Sigmoid colon (tissue), 7 donors: ENCODE results near the gene RBBP7. TPM values are rescaled to one million over a fixed set of nuclear protein-coding genes. Genes with fewer than 3 reads are reported as not detected.
A peak's percentile ranks its signal among the peaks of the same experiment; 100 is the strongest.

ENCODE experiments used
- DNase-seq: peaks from one replicate; pipeline ENCODE4 v3.0.0-alpha.2; 2019
- H3K27ac ChIP-seq, 4 donors: fragments of 200-600 bp; sonication (generic); one replicate each; pipeline ENCODE4 v1.5.1; 2016 to 2019; ENCODE audit warnings: mild to moderate bottlenecking in 1 of 4
- H3K27me3 ChIP-seq, 3 donors: fragments of 200-600 bp; sonication (generic); one replicate each; pipeline ENCODE4 v1.5.1; 2019; ENCODE audit warnings: mild to moderate bottlenecking in 1 of 3
- H3K36me3 ChIP-seq, 4 donors: fragments of 200-600 bp; sonication (generic); one replicate each; pipeline ENCODE4 v1.5.1; 2016 to 2019
- H3K4me1 ChIP-seq, 4 donors: fragments of 200-600 bp; sonication (generic); one replicate each; pipeline ENCODE4 v1.5.1; 2017 to 2019
- H3K4me3 ChIP-seq, 4 donors: fragments of 200-600 bp; sonication (generic); one replicate each; pipeline ENCODE4 v1.5.1; 2017 to 2019; ENCODE audit warnings: mild to moderate bottlenecking in 2 of 4, moderate library complexity in 1 of 4
- H3K9me3 ChIP-seq, 4 donors: fragments of 200-600 bp in 3 of 4; sonication (generic) in 3 of 4; one replicate each; pipeline versions ENCODE4 v1.5.1 to v1.6.1; 2013 to 2019
- EP300 ChIP-seq, 4 donors: sonication (generic); formaldehyde crosslinking; IDR thresholded peaks; one replicate each; pipeline ENCODE4 v1.6.1; 2017; ENCODE audit warnings: antibody characterized with exemption in 4 of 4
- POLR2A ChIP-seq, 2 donors: fragments of 450-650 bp; IDR thresholded peaks; one replicate each; pipeline ENCODE4 v1.6.1; 2016; ENCODE audit warnings: antibody characterized with exemption in 2 of 2, mild to moderate bottlenecking in 2 of 2, moderate library complexity in 2 of 2
- POLR2AphosphoS5 ChIP-seq, 4 donors: sonication (generic); formaldehyde crosslinking; IDR thresholded peaks; one replicate each; pipeline ENCODE4 v1.6.1; 2017; ENCODE audit warnings: antibody characterized with exemption in 4 of 4
- WGBS, 2 donors: extraction: QIAGEN DNeasy Blood & Tissue Kit; methylation state at CpG; one replicate each; pipeline ENCODE4 v1.1.7; 2013; 5-methylcytosine and 5-hydroxymethylcytosine counted together
- intact Hi-C: fragments of 100-400 bp; cut with DNase I; formaldehyde crosslinking; loops from one replicate; pipeline ENCODE4 v1.15.1; 2023
- polyA plus RNA-seq, 3 donors: library from polyadenylated mRNA; stranded (reverse); fragments of 200-250 nt; gene quantifications; one replicate each; pipeline ENCODE4 v1.2.3, GENCODE V29; 2013
- total RNA-seq, 4 donors: library from RNA; depleted of rRNA; stranded (reverse); fragments of >200 nt; gene quantifications; one replicate each; pipeline ENCODE4 v1.1.0, GENCODE V29; 2016
- TF ChIP-seq, protein P1 (sequence below), 4 experiments: fragments of 450-650 bp in 3 of 4; fragments of 200-600 bp in 1 of 4; IDR thresholded peaks; one replicate each; pipeline ENCODE4 v1.5.1; 2016 to 2019; ENCODE audit warnings: antibody characterized with exemption in 4 of 4, mild to moderate bottlenecking in 3 of 4, moderate library complexity in 2 of 4
- donor health status: healthy with polysubstance abuse.
- donor health status: Bipolar disorder and iron deficiency.
- donor health status: healthy.

RBBP7 gene
- total and polyA plus RNA-seq, 7 donors = 59.4 to 130 (median 109) TPM

DNA sequence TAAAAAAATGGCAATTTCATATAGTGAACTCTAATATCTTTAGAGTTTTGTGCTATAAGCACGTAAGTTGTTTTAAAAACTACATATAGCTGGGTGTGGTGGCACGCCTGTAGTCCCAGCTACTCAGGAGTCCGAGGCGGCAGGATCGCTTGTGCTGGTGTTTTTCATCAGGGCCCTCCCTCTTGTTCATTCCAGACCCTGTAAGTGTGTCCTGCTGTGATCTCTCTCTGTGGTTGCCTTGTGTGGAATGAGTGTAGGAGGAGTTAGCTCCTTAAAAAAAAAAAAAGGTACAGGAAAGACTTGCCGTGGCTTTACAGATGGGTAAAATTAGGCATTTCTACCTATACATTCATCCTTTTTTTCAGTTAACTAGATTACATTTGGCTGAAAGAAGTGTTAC is 35.4 kb downstream of the RBBP7 start:
- TF ChIP-seq EP300 (IDR thresholded peaks at IDR 0.05) = no peak
- no peak for TF ChIP-seq POLR2AphosphoS5 (IDR thresholded peaks at IDR 0.05)
- TF ChIP-seq, protein P1, sequence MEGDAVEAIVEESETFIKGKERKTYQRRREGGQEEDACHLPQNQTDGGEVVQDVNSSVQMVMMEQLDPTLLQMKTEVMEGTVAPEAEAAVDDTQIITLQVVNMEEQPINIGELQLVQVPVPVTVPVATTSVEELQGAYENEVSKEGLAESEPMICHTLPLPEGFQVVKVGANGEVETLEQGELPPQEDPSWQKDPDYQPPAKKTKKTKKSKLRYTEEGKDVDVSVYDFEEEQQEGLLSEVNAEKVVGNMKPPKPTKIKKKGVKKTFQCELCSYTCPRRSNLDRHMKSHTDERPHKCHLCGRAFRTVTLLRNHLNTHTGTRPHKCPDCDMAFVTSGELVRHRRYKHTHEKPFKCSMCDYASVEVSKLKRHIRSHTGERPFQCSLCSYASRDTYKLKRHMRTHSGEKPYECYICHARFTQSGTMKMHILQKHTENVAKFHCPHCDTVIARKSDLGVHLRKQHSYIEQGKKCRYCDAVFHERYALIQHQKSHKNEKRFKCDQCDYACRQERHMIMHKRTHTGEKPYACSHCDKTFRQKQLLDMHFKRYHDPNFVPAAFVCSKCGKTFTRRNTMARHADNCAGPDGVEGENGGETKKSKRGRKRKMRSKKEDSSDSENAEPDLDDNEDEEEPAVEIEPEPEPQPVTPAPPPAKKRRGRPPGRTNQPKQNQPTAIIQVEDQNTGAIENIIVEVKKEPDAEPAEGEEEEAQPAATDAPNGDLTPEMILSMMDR (IDR thresholded peaks at IDR 0.05) = no peak
- TF ChIP-seq POLR2A (IDR thresholded peaks at IDR 0.05) = no peak
- H3K4me3 ChIP-seq = no peak overlapping the region
- peak overlapping the region; percentile 33 to 67 (median 46) for H3K27ac ChIP-seq
- intact Hi-C loops = no loop called here
- no peaks in the 10 kb centered on the region for H3K9me3 ChIP-seq
- peaks cover 0 to 17% (median 5%) of the 10 kb centered on the region in 4 donors for H3K4me1 ChIP-seq
- 91% methylated on average over 6 of the region's 6 CpGs for WGBS, 2 donors
- no peaks in the 10 kb centered on the region for H3K27me3 ChIP-seq
- DNase-seq = no peak
- H3K36me3 ChIP-seq = peaks cover 0 to 14% (median 6%) of the 10 kb centered on the region in 4 donors

DNA sequence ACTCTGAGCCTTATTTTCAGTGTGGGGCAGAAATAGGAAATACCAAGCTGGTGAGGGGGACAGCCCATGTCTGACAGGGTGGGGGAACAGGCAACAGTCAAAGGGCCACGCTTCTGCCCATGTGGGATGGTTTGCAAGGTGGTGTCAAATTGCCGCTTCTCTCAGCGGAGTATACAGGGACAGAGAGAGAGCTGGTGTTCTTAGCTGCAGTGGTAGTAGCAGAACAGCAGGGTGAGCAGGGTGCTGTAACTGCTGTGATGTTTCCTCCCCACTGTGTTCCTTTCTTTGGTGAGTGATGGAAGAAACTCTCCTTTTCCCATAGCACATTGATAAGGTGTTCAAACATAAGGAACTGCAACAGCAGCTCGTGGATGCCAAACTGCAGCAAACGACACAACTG is 37.9 kb downstream of the RBBP7 start:
- TF ChIP-seq, protein P1 (IDR thresholded peaks at IDR 0.05) = no peak
- TF ChIP-seq POLR2A (IDR thresholded peaks at IDR 0.05) (no peak), POLR2AphosphoS5 (IDR thresholded peaks at IDR 0.05) (no peak), EP300 (IDR thresholded peaks at IDR 0.05) (no peak)
- no peaks in the 10 kb centered on the region for H3K27me3 ChIP-seq
- 79 to 82% methylated on average over 5 of the region's 5 CpGs for WGBS, 2 donors
- no peak for DNase-seq
- H3K4me3 ChIP-seq = no peak overlapping the region
- no peak overlapping the region for H3K27ac ChIP-seq
- intact Hi-C loops = no loop called here
- no peaks in the 10 kb centered on the region for H3K9me3 ChIP-seq
- H3K4me1 ChIP-seq = peaks cover 0 to 13% (median 3%) of the 10 kb centered on the region in 4 donors
- peaks cover 0 to 14% (median 6%) of the 10 kb centered on the region in 4 donors for H3K36me3 ChIP-seq

DNA sequence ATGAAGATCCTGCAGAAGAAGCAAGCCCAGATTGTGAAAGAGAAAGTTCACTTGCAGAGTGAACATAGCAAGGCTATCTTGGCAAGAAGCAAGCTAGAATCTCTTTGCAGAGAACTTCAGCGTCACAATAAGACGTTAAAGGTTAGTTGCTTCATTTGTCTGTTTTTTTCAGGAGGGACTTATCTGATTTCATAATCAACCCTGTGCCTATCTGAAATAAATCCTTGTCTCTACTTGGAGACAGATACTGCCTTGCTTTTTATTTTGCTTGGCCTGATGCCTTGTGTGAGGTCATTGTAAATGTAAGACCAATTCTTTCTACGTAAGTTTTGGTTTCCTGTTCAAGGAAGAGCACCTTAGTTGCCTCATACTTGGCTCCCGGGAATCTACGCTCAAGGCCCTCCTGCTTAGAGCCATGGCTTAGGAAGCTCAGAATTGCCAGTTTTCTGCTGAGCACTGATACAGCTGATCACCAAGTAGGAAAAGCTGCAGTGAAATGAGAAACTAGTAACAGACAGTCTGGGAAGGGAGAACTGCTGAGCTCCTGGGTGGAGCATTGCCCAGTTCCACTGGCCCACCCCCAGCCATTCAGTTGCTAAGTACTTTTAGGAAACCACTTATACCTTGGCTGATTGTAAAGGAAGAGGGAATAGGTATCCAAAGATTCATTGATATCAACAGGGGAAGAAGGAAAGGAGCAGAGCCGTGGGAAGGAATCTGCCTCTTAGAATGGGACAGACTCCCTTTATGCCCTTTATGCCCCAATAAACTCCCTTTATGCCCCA is 41.8 kb downstream of the RBBP7 start:
- peak; percentile 81 for DNase-seq
- intact Hi-C loops = loop anchor here (5.0 kb wide), 2 partner anchors 44 to 64 kb away; partner anchors contain the start of gene RBBP7
- Histone ChIP-seq H3K9me3 (no peaks in the 10 kb centered on the region), H3K27ac (peak overlapping the region; percentile 67 to 84 (median 76)), H3K4me3 (no peak overlapping the region), H3K36me3 (peaks cover 0 to 11% (median 4%) of the 10 kb centered on the region in 4 donors), H3K4me1 (peaks cover 0 to 24% (median 3%) of the 10 kb centered on the region in 4 donors), H3K27me3 (no peaks in the 10 kb centered on the region)
- TF ChIP-seq, protein P1 (IDR thresholded peaks at IDR 0.05) = no peak
- TF ChIP-seq POLR2AphosphoS5 (IDR thresholded peaks at IDR 0.05) (peak; percentile 53 to 63 (median 60)), POLR2A (IDR thresholded peaks at IDR 0.05) (no peak), EP300 (IDR thresholded peaks at IDR 0.05) (peak in 3 of 4 donors; percentile 28 to 67 (median 43))
- WGBS, 2 donors = 41 to 62% methylated on average over 6 of the region's 6 CpGs

DNA sequence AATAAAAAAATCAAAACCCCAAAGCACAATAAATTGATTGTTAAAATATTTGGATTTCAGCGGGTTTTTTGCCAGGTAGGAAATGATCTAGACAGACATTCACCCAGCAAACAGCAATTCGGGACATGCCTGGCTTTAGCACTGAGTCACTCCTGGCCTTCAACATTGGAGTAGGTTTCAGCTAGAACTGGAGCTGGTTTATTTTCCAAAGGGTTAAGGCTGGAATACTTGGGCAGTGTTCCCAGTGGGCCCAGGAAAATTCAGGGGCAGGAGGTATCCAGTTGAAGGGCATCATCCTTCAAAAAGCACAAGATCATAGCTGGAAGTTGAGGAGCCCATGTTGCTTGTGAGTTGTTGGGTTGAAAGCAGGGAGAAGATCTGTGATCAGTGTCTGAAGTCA is 42.9 kb downstream of the RBBP7 start:
- Histone ChIP-seq H3K27ac (peak overlapping the region; percentile 67 to 84 (median 76)), H3K27me3 (no peaks in the 10 kb centered on the region), H3K9me3 (no peaks in the 10 kb centered on the region), H3K4me1 (peaks cover 0 to 24% (median 3%) of the 10 kb centered on the region in 4 donors), H3K4me3 (no peak overlapping the region), H3K36me3 (peaks cover 0 to 8% (median 3%) of the 10 kb centered on the region in 4 donors)
- no peak for DNase-seq
- TF ChIP-seq POLR2AphosphoS5 (IDR thresholded peaks at IDR 0.05) (no peak), POLR2A (IDR thresholded peaks at IDR 0.05) (no peak), EP300 (IDR thresholded peaks at IDR 0.05) (no peak)
- TF ChIP-seq, protein P1 (IDR thresholded peaks at IDR 0.05) = no peak
- 85 to 92% methylated on average over 2 of the region's 2 CpGs for WGBS, 2 donors
- intact Hi-C loops = loop anchor here (2.0 to 5.0 kb wide), 3 partner anchors 45 to 218 kb away; partner anchors contain the start of gene RBBP7
